A549 (cell line): Measurements from ENCODE around the gene CEP63.

ENCODE experiments used
- POLR2A ChIP-seq: IDR thresholded peaks from 2 replicates; pipeline ENCODE4 v1.6.1; 2012; ENCODE audit warnings: mild to moderate bottlenecking, low read length
- TF ChIP-seq, protein P1 (sequence below): fragments of >200 bp; sonication (Bioruptor Twin); formaldehyde crosslinking; IDR thresholded peaks from 3 replicates; pipeline ENCODE4 v1.5.1; 2016

GRCh38 chr3:134544316-134544715 is 58.5 kb downstream of the CEP63 start:
- TF ChIP-seq, protein P1, sequence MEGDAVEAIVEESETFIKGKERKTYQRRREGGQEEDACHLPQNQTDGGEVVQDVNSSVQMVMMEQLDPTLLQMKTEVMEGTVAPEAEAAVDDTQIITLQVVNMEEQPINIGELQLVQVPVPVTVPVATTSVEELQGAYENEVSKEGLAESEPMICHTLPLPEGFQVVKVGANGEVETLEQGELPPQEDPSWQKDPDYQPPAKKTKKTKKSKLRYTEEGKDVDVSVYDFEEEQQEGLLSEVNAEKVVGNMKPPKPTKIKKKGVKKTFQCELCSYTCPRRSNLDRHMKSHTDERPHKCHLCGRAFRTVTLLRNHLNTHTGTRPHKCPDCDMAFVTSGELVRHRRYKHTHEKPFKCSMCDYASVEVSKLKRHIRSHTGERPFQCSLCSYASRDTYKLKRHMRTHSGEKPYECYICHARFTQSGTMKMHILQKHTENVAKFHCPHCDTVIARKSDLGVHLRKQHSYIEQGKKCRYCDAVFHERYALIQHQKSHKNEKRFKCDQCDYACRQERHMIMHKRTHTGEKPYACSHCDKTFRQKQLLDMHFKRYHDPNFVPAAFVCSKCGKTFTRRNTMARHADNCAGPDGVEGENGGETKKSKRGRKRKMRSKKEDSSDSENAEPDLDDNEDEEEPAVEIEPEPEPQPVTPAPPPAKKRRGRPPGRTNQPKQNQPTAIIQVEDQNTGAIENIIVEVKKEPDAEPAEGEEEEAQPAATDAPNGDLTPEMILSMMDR = no peak
- no peak for TF ChIP-seq POLR2A
